ENCODE data around the gene SPSB3.
"Not testable (repeated sequence)": the region's sequence is repeated elsewhere in the genome, so short reads cannot be mapped to it uniquely, and the experiment has no call there.

SPSB3 gene

GRCh38 chr16:1817276-1817589, 34.9 kb upstream of the SPSB3 start:
- in situ Hi-C loops (cut with MboI; ENCODE audit: low sequenced_read_pairs) = no loop called here

- in situ Hi-C loops (cut with MboI; ENCODE audit: low sequenced_read_pairs) = no loop called here
Measured at GRCh38 chr16:1816396-1817275, 34.3 kb upstream of the SPSB3 start.

GRCh38 chr16:1815461-1815860, 33.1 kb upstream of the SPSB3 start:
- in situ Hi-C loops (cut with MboI; ENCODE audit: low sequenced_read_pairs) = no loop called here

- in situ Hi-C loops (cut with MboI; ENCODE audit: low sequenced_read_pairs) = no loop called here
Measured at GRCh38 chr16:1812732-1813163, 30.4 kb upstream of the SPSB3 start.

GRCh38 chr16:1810536-1810935, 28.2 kb upstream of the SPSB3 start:
- in situ Hi-C loops (cut with MboI; ENCODE audit: low sequenced_read_pairs) = no loop called here

GRCh38 chr16:1810106-1810505, 27.7 kb upstream of the SPSB3 start:
- in situ Hi-C loops (cut with MboI; ENCODE audit: low sequenced_read_pairs) = no loop called here

- in situ Hi-C loops (cut with MboI; ENCODE audit: low sequenced_read_pairs) = no loop called here
Measured at GRCh38 chr16:1809281-1809801, 27.0 kb upstream of the SPSB3 start.

- in situ Hi-C loops (cut with MboI; ENCODE audit: low sequenced_read_pairs) = no loop called here
Measured at GRCh38 chr16:1808691-1809090, 26.3 kb upstream of the SPSB3 start.

GRCh38 chr16:1807626-1808025, 25.3 kb upstream of the SPSB3 start:
- in situ Hi-C loops (cut with MboI; ENCODE audit: low sequenced_read_pairs) = no loop called here

- in situ Hi-C loops (cut with MboI; ENCODE audit: low sequenced_read_pairs) = no loop called here
Measured at GRCh38 chr16:1800701-1801100, 18.3 kb upstream of the SPSB3 start.

GRCh38 chr16:1799263-1799662, 16.9 kb upstream of the SPSB3 start:
- in situ Hi-C loops (cut with MboI; ENCODE audit: low sequenced_read_pairs) = not testable (repeated sequence)

GRCh38 chr16:1794908-1795666, 12.7 kb upstream of the SPSB3 start:
- in situ Hi-C loops (cut with MboI; ENCODE audit: low sequenced_read_pairs) = no loop called here

- in situ Hi-C loops (cut with MboI; ENCODE audit: low sequenced_read_pairs) = no loop called here
Measured at GRCh38 chr16:1794221-1794871, 12.0 kb upstream of the SPSB3 start.

- in situ Hi-C loops (cut with MboI; ENCODE audit: low sequenced_read_pairs) = no loop called here
Measured at GRCh38 chr16:1793578-1794220, 11.3 kb upstream of the SPSB3 start, which contains the start of gene IGFALS. Gene IGFALS, minus strand, starts transcription at chr16:1793705. Its CDS starts 53 bp downstream, at chr16:1793652.

- in situ Hi-C loops (cut with MboI; ENCODE audit: low sequenced_read_pairs) = no loop called here
Measured at GRCh38 chr16:1792836-1793577, 10.6 kb upstream of the SPSB3 start.

GRCh38 chr16:1791943-1792812, 9.8 kb upstream of the SPSB3 start:
- in situ Hi-C loops (cut with MboI; ENCODE audit: low sequenced_read_pairs) = no loop called here

GRCh38 chr16:1791256-1791942, 9.0 kb upstream of the SPSB3 start:
- in situ Hi-C loops (cut with MboI; ENCODE audit: low sequenced_read_pairs) = no loop called here

- in situ Hi-C loops (cut with MboI; ENCODE audit: low sequenced_read_pairs) = no loop called here
Measured at GRCh38 chr16:1790611-1791255, 8.4 kb upstream of the SPSB3 start.
